ENCODE results near the gene SCAI. TPM values are rescaled to one million over a fixed set of nuclear protein-coding genes. Genes with fewer than 3 reads are reported as not detected.
A peak's percentile ranks its signal among the peaks of the same experiment; 100 is the strongest.
"Not testable (repeated sequence)": the region's sequence is repeated elsewhere in the genome, so short reads cannot be mapped to it uniquely, and the experiment has no call there.

Gene SCAI
- total RNA-seq, 2 experiments from 2014 or later, result 10.7 to 10.8 TPM

GRCh38 chr9:125172031-125172755, 28.9 kb upstream of the SCAI start:
- Mint-ChIP-seq H3K4me3 (no peak overlapping the region), H3K4me1 (ENCODE audit: low read depth) (peaks cover 16% of the 10 kb centered on the region), H3K36me3 (ENCODE audit: low read depth) (peaks cover 26% of the 10 kb centered on the region), H3K27ac (peak overlapping the region; percentile 30), H3K9me3 (ENCODE audit: insufficient read depth) (no peaks in the 10 kb centered on the region), H3K27me3 (ENCODE audit: low read depth) (no peaks in the 10 kb centered on the region)
- POLR2A ChIA-PET, result no interaction called here
- CTCF ChIA-PET, result no interaction called here
- DNase-seq (no peak), ATAC-seq (no peak)

GRCh38 chr9:125169895-125170294, 26.6 kb upstream of the SCAI start:
- peaks cover 31% of the 10 kb centered on the region for H3K36me3 Mint-ChIP-seq (ENCODE audit: low read depth)
- H3K27me3 Mint-ChIP-seq (ENCODE audit: low read depth), result no peaks in the 10 kb centered on the region
- no peak for ATAC-seq
- DNase-seq, result no peak
- H3K27ac Mint-ChIP-seq, result no peak overlapping the region
- H3K4me1 Mint-ChIP-seq (ENCODE audit: low read depth), result peaks cover 11% of the 10 kb centered on the region
- POLR2A ChIA-PET, result no interaction called here
- no peak overlapping the region for H3K4me3 Mint-ChIP-seq
- H3K9me3 Mint-ChIP-seq (ENCODE audit: insufficient read depth), result no peaks in the 10 kb centered on the region
- CTCF ChIA-PET, result interaction anchor here (1.2 to 1.3 kb wide), 2 partner anchors 22 to 26 kb away, joined by 3 read pairs; partner anchors contain the start of gene SCAI

GRCh38 chr9:125166762-125167161, 23.4 kb upstream of the SCAI start:
- no peaks in the 10 kb centered on the region for H3K27me3 Mint-ChIP-seq (ENCODE audit: low read depth)
- CTCF ChIA-PET, result no interaction called here

GRCh38 chr9:125162891-125163290, 19.6 kb upstream of the SCAI start:
- CTCF ChIA-PET, result interaction anchor here (1.0 kb wide), 1 partner anchor 98 kb away, joined by 3 read pairs; no protein-coding TSS in a partner anchor
- not testable (repeated sequence) for H3K27me3 Mint-ChIP-seq (ENCODE audit: low read depth); H3K9me3 Mint-ChIP-seq (ENCODE audit: insufficient read depth); H3K27ac Mint-ChIP-seq; H3K4me3 Mint-ChIP-seq; ATAC-seq; H3K4me1 Mint-ChIP-seq (ENCODE audit: low read depth); DNase-seq
- POLR2A ChIA-PET, result interaction anchor here (0.6 kb wide), 1 partner anchor 11 kb away, joined by 6 read pairs; no protein-coding TSS in a partner anchor
- H3K36me3 Mint-ChIP-seq (ENCODE audit: low read depth), result peaks cover 16% of the 10 kb centered on the region

More at GRCh38 chr9:125166762-125167161, 23.4 kb upstream of the SCAI start:
- DNase-seq (no peak), ATAC-seq (no peak)
- Mint-ChIP-seq H3K4me1 (ENCODE audit: low read depth) (no peaks in the 10 kb centered on the region), H3K9me3 (ENCODE audit: insufficient read depth) (no peaks in the 10 kb centered on the region), H3K36me3 (ENCODE audit: low read depth) (peaks cover 28% of the 10 kb centered on the region), H3K27ac (no peak overlapping the region), H3K4me3 (no peak overlapping the region)
- POLR2A ChIA-PET, result interaction anchor here (0.7 to 0.9 kb wide), 2 partner anchors 78 to 371 kb away, joined by 3 read pairs; no protein-coding TSS in a partner anchor

GRCh38 chr9:125161284-125161918, 18.1 kb upstream of the SCAI start:
- Mint-ChIP-seq H3K27ac (no peak overlapping the region), H3K27me3 (ENCODE audit: low read depth) (no peaks in the 10 kb centered on the region), H3K4me3 (no peak overlapping the region), H3K36me3 (ENCODE audit: low read depth) (peaks cover 17% of the 10 kb centered on the region), H3K9me3 (ENCODE audit: insufficient read depth) (no peaks in the 10 kb centered on the region), H3K4me1 (ENCODE audit: low read depth) (no peaks in the 10 kb centered on the region)
- ChIA-PET POLR2A (no interaction called here), CTCF (interaction anchor here (0.8 to 1.8 kb wide), 3 partner anchors 10 to 103 kb away, joined by 3 read pairs; no protein-coding TSS in a partner anchor)
- DNase-seq (no peak), ATAC-seq (no peak)

- DNase-seq, result no peak
- H3K27me3 Mint-ChIP-seq (ENCODE audit: low read depth), result no peaks in the 10 kb centered on the region
- H3K36me3 Mint-ChIP-seq (ENCODE audit: low read depth), result peaks cover 15% of the 10 kb centered on the region
- POLR2A ChIA-PET, result no interaction called here
- CTCF ChIA-PET, result interaction anchor here (0.6 to 1.8 kb wide), 4 partner anchors 9 to 123 kb away, joined by 3 read pairs; no protein-coding TSS in a partner anchor
- H3K9me3 Mint-ChIP-seq (ENCODE audit: insufficient read depth), result no peaks in the 10 kb centered on the region
- H3K4me3 Mint-ChIP-seq, result no peak overlapping the region
- H3K27ac Mint-ChIP-seq, result no peak overlapping the region
- no peak for ATAC-seq
- no peaks in the 10 kb centered on the region for H3K4me1 Mint-ChIP-seq (ENCODE audit: low read depth)
These were observed 17.4 kb upstream of the SCAI start for GRCh38 chr9:125160750-125161149.

- H3K27me3 Mint-ChIP-seq (ENCODE audit: low read depth), result no peaks in the 10 kb centered on the region
- DNase-seq (no peak), ATAC-seq (no peak)
- no peaks in the 10 kb centered on the region for H3K4me1 Mint-ChIP-seq (ENCODE audit: low read depth)
- H3K9me3 Mint-ChIP-seq (ENCODE audit: insufficient read depth), result no peaks in the 10 kb centered on the region
- H3K27ac Mint-ChIP-seq, result no peak overlapping the region
- peaks cover 31% of the 10 kb centered on the region for H3K36me3 Mint-ChIP-seq (ENCODE audit: low read depth)
- POLR2A ChIA-PET, result no interaction called here
- CTCF ChIA-PET, result no interaction called here
- H3K4me3 Mint-ChIP-seq, result no peak overlapping the region
These were observed 13.2 kb upstream of the SCAI start for GRCh38 chr9:125156551-125156950.

GRCh38 chr9:125153712-125154367, 10.5 kb upstream of the SCAI start:
- CTCF ChIA-PET, result interaction anchor here (0.5 to 2.0 kb wide), 2 partner anchors 10 to 12 kb away, joined by 3 to 8 read pairs; partner anchors contain the start of gene SCAI
- Mint-ChIP-seq H3K9me3 (ENCODE audit: insufficient read depth) (no peaks in the 10 kb centered on the region), H3K36me3 (ENCODE audit: low read depth) (peaks cover 48% of the 10 kb centered on the region), H3K4me1 (ENCODE audit: low read depth) (peaks cover 6% of the 10 kb centered on the region), H3K4me3 (no peak overlapping the region), H3K27me3 (ENCODE audit: low read depth) (no peaks in the 10 kb centered on the region), H3K27ac (no peak overlapping the region)
- no peak for ATAC-seq
- POLR2A ChIA-PET, result interaction anchor here (0.6 kb wide), 1 partner anchor 169 kb away, joined by 5 read pairs; no protein-coding TSS in a partner anchor
- DNase-seq, result no peak

- H3K27me3 Mint-ChIP-seq (ENCODE audit: low read depth), result no peaks in the 10 kb centered on the region
These were observed 8.4 kb upstream of the SCAI start for GRCh38 chr9:125151730-125152129.

GRCh38 chr9:125150349-125151245, 7.3 kb upstream of the SCAI start:
- POLR2A ChIA-PET, result no interaction called here
- Mint-ChIP-seq H3K27ac (no peak overlapping the region), H3K4me3 (no peak overlapping the region), H3K4me1 (ENCODE audit: low read depth) (peaks cover 6% of the 10 kb centered on the region), H3K9me3 (ENCODE audit: insufficient read depth) (no peaks in the 10 kb centered on the region), H3K36me3 (ENCODE audit: low read depth) (peaks cover 42% of the 10 kb centered on the region), H3K27me3 (ENCODE audit: low read depth) (no peaks in the 10 kb centered on the region)
- ATAC-seq (no peak), DNase-seq (no peak)
- CTCF ChIA-PET, result interaction anchor here (0.8 kb wide), 1 partner anchor 11 kb away, joined by 3 read pairs; no protein-coding TSS in a partner anchor

More at GRCh38 chr9:125151730-125152129, 8.4 kb upstream of the SCAI start:
- ChIA-PET POLR2A (interaction anchor here (0.5 kb wide), 1 partner anchor 12 kb away, joined by 6 read pairs; no protein-coding TSS in a partner anchor), CTCF (interaction anchor here (0.7 to 0.8 kb wide), 2 partner anchors 9 to 374 kb away, joined by 3 read pairs; no protein-coding TSS in a partner anchor)
- Mint-ChIP-seq H3K4me3 (no peak overlapping the region), H3K27ac (no peak overlapping the region), H3K9me3 (ENCODE audit: insufficient read depth) (no peaks in the 10 kb centered on the region), H3K36me3 (ENCODE audit: low read depth) (peaks cover 42% of the 10 kb centered on the region), H3K4me1 (ENCODE audit: low read depth) (peaks cover 6% of the 10 kb centered on the region)
- DNase-seq (no peak), ATAC-seq (no peak)

- peaks cover 16% of the 10 kb centered on the region for H3K4me1 Mint-ChIP-seq (ENCODE audit: low read depth)
- ChIA-PET CTCF (interaction anchor here (0.7 to 1.5 kb wide), 5 partner anchors 13 to 199 kb away, joined by 3 read pairs; no protein-coding TSS in a partner anchor), POLR2A (no interaction called here)
- peaks cover 28% of the 10 kb centered on the region for H3K36me3 Mint-ChIP-seq (ENCODE audit: low read depth)
- ATAC-seq (no peak), DNase-seq (no peak)
- no peaks in the 10 kb centered on the region for H3K27me3 Mint-ChIP-seq (ENCODE audit: low read depth)
- H3K4me3 Mint-ChIP-seq, result no peak overlapping the region
- H3K27ac Mint-ChIP-seq, result no peak overlapping the region
- H3K9me3 Mint-ChIP-seq (ENCODE audit: insufficient read depth), result no peaks in the 10 kb centered on the region
These were observed 4.1 kb upstream of the SCAI start for GRCh38 chr9:125147401-125147951.
